ENCODE measurements around the gene CFAP161. TPM values are rescaled to one million over a fixed set of nuclear protein-coding genes. Genes with fewer than 3 reads are reported as not detected.

Gene CFAP161
- polyA plus RNA-seq, 1 donor (not counting 4 experiments of a cell fraction or from before 2014, with no cell fraction given) = not detected

DNA sequence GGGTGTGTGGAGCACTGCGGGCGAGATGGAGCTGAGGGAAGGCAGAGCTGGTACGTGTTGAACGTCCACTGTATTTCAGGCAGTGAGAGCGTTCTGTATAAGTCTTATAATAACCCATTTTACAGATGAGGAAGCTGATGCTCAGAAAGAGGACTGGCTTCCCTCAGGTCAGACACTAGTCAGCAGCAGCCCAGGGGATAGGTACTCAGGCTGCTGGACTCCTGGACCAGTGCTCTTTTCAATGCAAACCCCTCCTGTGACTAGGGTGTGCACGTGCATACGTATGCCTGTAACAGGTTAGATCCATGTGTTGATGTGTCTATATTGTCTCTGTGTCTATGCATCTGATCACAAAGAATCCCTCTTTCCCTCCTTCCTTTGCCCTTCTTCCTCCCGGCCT lies 54.3 kb downstream of the CFAP161 start:
- Histone ChIP-seq H3K4me1 (ENCODE audit: control insufficient read depth, extremely low read depth, insufficient read depth, low read length) (no peaks in the 10 kb centered on the region), H3K4me3 (ENCODE audit: control insufficient read depth in 2 of 3, extremely low read depth in 1 of 3, insufficient read depth in 2 of 3, low read depth in 1 of 3, low read length in 3 of 3) (no peak overlapping the region), H3K27me3 (ENCODE audit: control insufficient read depth, extremely low read depth, insufficient read depth, low read length) (no peaks in the 10 kb centered on the region), H3K9me3 (ENCODE audit: control insufficient read depth, low read depth, low read length) (no peaks in the 10 kb centered on the region), H3K9me1 (ENCODE audit: control insufficient read depth, extremely low read depth, insufficient read depth, low read length) (no peaks in the 10 kb centered on the region), H3K36me3 (ENCODE audit: control insufficient read depth in 2 of 2, extremely low read depth in 1 of 2, insufficient read depth in 2 of 2, low read length in 2 of 2) (no peaks in the 10 kb centered on the region), H3K9ac (ENCODE audit: control insufficient read depth, extremely low read depth, insufficient read depth, low read length) (no peak overlapping the region), H2AFZ (ENCODE audit: control insufficient read depth, low read length) (no peak overlapping the region), H3K79me2 (ENCODE audit: control insufficient read depth, insufficient read depth, low read length) (no peaks in the 10 kb centered on the region), H3K27ac (ENCODE audit: control insufficient read depth, insufficient read depth, low read length) (no peak overlapping the region), H4K20me1 (ENCODE audit: control insufficient read depth, extremely low read depth, insufficient read depth, low read length) (no peaks in the 10 kb centered on the region), H3K4me2 (ENCODE audit: control insufficient read depth, extremely low read depth, insufficient read depth, low read depth, low read length) (no peak overlapping the region)
- FAIRE-seq (no peak), DNase-seq (ENCODE audit: low read depth, low spot score) (no peak)
- dilution Hi-C loops (cut with MboI; ENCODE audit: extremely low pct_ligation_motif_present, low sequenced_read_pairs) = no loop called here
- no peak for TF ChIP-seq CTCF (optimal IDR thresholded peaks at IDR 0.05 in 1 of 3, IDR thresholded peaks at IDR 0.05 in 1 of 3, conservative IDR thresholded peaks at IDR 0.05 in 1 of 3; ENCODE audit: extremely low read depth in 1 of 3, insufficient read depth in 2 of 3, low read length in 3 of 3)
- no peak for TF ChIP-seq EZH2 (IDR thresholded peaks at IDR 0.05; ENCODE audit: low read length)

DNA sequence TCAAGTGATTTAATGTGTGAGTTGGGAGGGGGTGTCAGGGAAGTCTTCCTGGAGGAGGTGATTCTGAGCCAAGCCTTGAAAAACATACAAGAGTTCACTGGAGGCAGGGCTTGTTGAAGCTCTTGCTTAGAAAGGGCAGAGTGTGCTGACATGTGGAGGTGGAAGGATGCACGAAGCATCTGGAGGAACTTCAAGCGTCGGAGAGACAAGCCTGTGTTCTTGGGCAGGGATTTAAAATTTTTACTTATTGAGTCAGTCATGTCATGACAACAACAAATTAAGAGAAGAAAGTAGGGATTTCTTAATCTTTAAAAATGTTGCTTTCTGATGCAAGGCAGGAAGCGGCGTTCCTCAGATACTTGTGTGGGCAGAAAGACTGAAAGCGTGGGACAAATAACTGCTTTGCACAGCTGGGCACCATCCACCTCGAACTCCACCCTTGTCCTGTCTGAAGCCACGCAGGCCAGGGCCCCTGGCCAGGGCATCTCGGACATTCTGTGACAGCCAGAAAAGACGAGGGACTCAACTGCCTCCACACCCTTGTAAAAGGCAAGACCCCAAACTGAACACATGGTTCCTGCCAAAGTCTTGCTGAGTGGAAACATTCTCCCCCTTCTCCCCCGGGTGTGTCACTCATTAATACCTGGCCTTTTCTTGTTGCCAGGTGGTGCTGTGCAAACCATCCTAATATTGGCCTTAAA lies 55.7 kb downstream of the CFAP161 start:
- Histone ChIP-seq H3K79me2 (ENCODE audit: control insufficient read depth, insufficient read depth, low read length) (no peaks in the 10 kb centered on the region), H3K9me3 (ENCODE audit: control insufficient read depth, low read depth, low read length) (no peaks in the 10 kb centered on the region), H3K36me3 (ENCODE audit: control insufficient read depth in 2 of 2, extremely low read depth in 1 of 2, insufficient read depth in 2 of 2, low read length in 2 of 2) (no peaks in the 10 kb centered on the region), H2AFZ (ENCODE audit: control insufficient read depth, low read length) (no peak overlapping the region), H3K27me3 (ENCODE audit: control insufficient read depth, extremely low read depth, insufficient read depth, low read length) (no peaks in the 10 kb centered on the region), H3K27ac (ENCODE audit: control insufficient read depth, insufficient read depth, low read length) (no peak overlapping the region), H3K4me3 (ENCODE audit: control insufficient read depth in 2 of 3, extremely low read depth in 1 of 3, insufficient read depth in 2 of 3, low read depth in 1 of 3, low read length in 3 of 3) (no peak overlapping the region), H4K20me1 (ENCODE audit: control insufficient read depth, extremely low read depth, insufficient read depth, low read length) (no peaks in the 10 kb centered on the region), H3K9me1 (ENCODE audit: control insufficient read depth, extremely low read depth, insufficient read depth, low read length) (no peaks in the 10 kb centered on the region), H3K4me2 (ENCODE audit: control insufficient read depth, extremely low read depth, insufficient read depth, low read depth, low read length) (no peak overlapping the region), H3K4me1 (ENCODE audit: control insufficient read depth, extremely low read depth, insufficient read depth, low read length) (no peaks in the 10 kb centered on the region), H3K9ac (ENCODE audit: control insufficient read depth, extremely low read depth, insufficient read depth, low read length) (no peak overlapping the region)
- DNase-seq (ENCODE audit: low read depth, low spot score) (no peak), FAIRE-seq (no peak)
- dilution Hi-C loops (cut with MboI; ENCODE audit: extremely low pct_ligation_motif_present, low sequenced_read_pairs) = no loop called here
- TF ChIP-seq EZH2 (IDR thresholded peaks at IDR 0.05; ENCODE audit: low read length) = no peak
- TF ChIP-seq CTCF (optimal IDR thresholded peaks at IDR 0.05 in 1 of 3, IDR thresholded peaks at IDR 0.05 in 1 of 3, conservative IDR thresholded peaks at IDR 0.05 in 1 of 3; ENCODE audit: extremely low read depth in 1 of 3, insufficient read depth in 2 of 3, low read length in 3 of 3) = no peak
